Fibroblast of skin of right quadriceps (primary cell): ENCODE data around the gene ZNF30.
"Not testable (repeated sequence)": the region's sequence is repeated elsewhere in the genome, so short reads cannot be mapped to it uniquely, and the experiment has no call there.

Experiments used
- DNase-seq: peaks from one replicate; pipeline ENCODE4 v3.0.0-alpha.2; 2013

ZNF30 gene

GRCh38 chr19:34990578-34991192 is 64.0 kb downstream of the ZNF30 start:
- no peak for DNase-seq

GRCh38 chr19:34991542-34992333 is 65.0 kb downstream of the ZNF30 start:
- no peak for DNase-seq

GRCh38 chr19:34992582-34992981 is 65.9 kb downstream of the ZNF30 start:
- not testable (repeated sequence) for DNase-seq

- DNase-seq: no peak
These were observed 67.6 kb downstream of the ZNF30 start for GRCh38 chr19:34994286-34994642.
